Measurements from ENCODE around the gene NPTX2. TPM values are rescaled to one million over a fixed set of nuclear protein-coding genes. Genes with fewer than 3 reads are reported as not detected.

NPTX2 gene
- total RNA-seq, 1 donor from 2014 or later: not detected

GRCh38 chr7:98655611-98656010 lies 38.5 kb downstream of the NPTX2 start:
- ATAC-seq (ENCODE audit: low read depth): no peak

GRCh38 chr7:98656899-98657298 lies 39.8 kb downstream of the NPTX2 start:
- Mint-ChIP-seq H3K27me3 (no peaks in the 10 kb centered on the region), H3K27ac (no peak overlapping the region), H3K4me3 (no peak overlapping the region), H3K4me1 (no peaks in the 10 kb centered on the region), H3K9me3 (peaks cover 2% of the 10 kb centered on the region), H3K36me3 (ENCODE audit: low read depth) (no peaks in the 10 kb centered on the region)
- ChIA-PET CTCF (no interaction called here), POLR2A (no interaction called here)
- intact Hi-C loops (cut with micrococcal nuclease): no loop called here
- DNase-seq: no peak
- TF ChIP-seq CTCF (IDR thresholded peaks at IDR 0.05): no peak
- no peak for ATAC-seq (ENCODE audit: low read depth)

More at GRCh38 chr7:98655611-98656010, 38.5 kb downstream of the NPTX2 start:
- Mint-ChIP-seq H3K36me3 (ENCODE audit: low read depth) (no peaks in the 10 kb centered on the region), H3K4me3 (no peak overlapping the region), H3K9me3 (peaks cover 2% of the 10 kb centered on the region), H3K27me3 (no peaks in the 10 kb centered on the region), H3K4me1 (no peaks in the 10 kb centered on the region), H3K27ac (no peak overlapping the region)
- intact Hi-C loops (cut with micrococcal nuclease): no loop called here
- CTCF ChIA-PET: no interaction called here
- POLR2A ChIA-PET: no interaction called here
- TF ChIP-seq CTCF (IDR thresholded peaks at IDR 0.05): no peak
- DNase-seq: no peak

- ChIA-PET POLR2A (no interaction called here), CTCF (no interaction called here)
- peaks cover 2% of the 10 kb centered on the region for H3K9me3 Mint-ChIP-seq
- no peak overlapping the region for H3K27ac Mint-ChIP-seq
- no peak for TF ChIP-seq CTCF (IDR thresholded peaks at IDR 0.05)
- no peaks in the 10 kb centered on the region for H3K4me1 Mint-ChIP-seq
- H3K27me3 Mint-ChIP-seq: no peaks in the 10 kb centered on the region
- no peaks in the 10 kb centered on the region for H3K36me3 Mint-ChIP-seq (ENCODE audit: low read depth)
- intact Hi-C loops (cut with micrococcal nuclease): no loop called here
- DNase-seq: no peak
- H3K4me3 Mint-ChIP-seq: no peak overlapping the region
- ATAC-seq (ENCODE audit: low read depth): no peak
Measured at GRCh38 chr7:98657736-98658135, 40.7 kb downstream of the NPTX2 start.

- CTCF ChIA-PET: no interaction called here
- no peak for DNase-seq
- intact Hi-C loops (cut with micrococcal nuclease): no loop called here
- no peak overlapping the region for H3K4me3 Mint-ChIP-seq
- H3K36me3 Mint-ChIP-seq (ENCODE audit: low read depth): no peaks in the 10 kb centered on the region
- H3K4me1 Mint-ChIP-seq: no peaks in the 10 kb centered on the region
- ATAC-seq (ENCODE audit: low read depth): no peak
- TF ChIP-seq CTCF (IDR thresholded peaks at IDR 0.05): no peak
- H3K27me3 Mint-ChIP-seq: no peaks in the 10 kb centered on the region
- no peak overlapping the region for H3K27ac Mint-ChIP-seq
- POLR2A ChIA-PET: no interaction called here
- H3K9me3 Mint-ChIP-seq: no peaks in the 10 kb centered on the region
Measured at GRCh38 chr7:98659756-98660155, 42.7 kb downstream of the NPTX2 start.

- TF ChIP-seq CTCF (IDR thresholded peaks at IDR 0.05): no peak
Measured at GRCh38 chr7:98661607-98662006, 44.5 kb downstream of the NPTX2 start.

More at GRCh38 chr7:98661607-98662006, 44.5 kb downstream of the NPTX2 start:
- DNase-seq (no peak), ATAC-seq (ENCODE audit: low read depth) (no peak)
- Mint-ChIP-seq H3K4me1 (no peaks in the 10 kb centered on the region), H3K27ac (no peak overlapping the region), H3K36me3 (ENCODE audit: low read depth) (no peaks in the 10 kb centered on the region), H3K4me3 (no peak overlapping the region), H3K27me3 (no peaks in the 10 kb centered on the region), H3K9me3 (no peaks in the 10 kb centered on the region)
- ChIA-PET CTCF (no interaction called here), POLR2A (no interaction called here)
- intact Hi-C loops (cut with micrococcal nuclease): no loop called here

Data from activated B cell treated with CpG ODN at 0.5 μM for 24 hours (primary cell).